Middle frontal gyrus (tissue), 1 donor: Measurements from ENCODE around the gene ZNF695.

ENCODE experiments used
- DNase-seq: peaks from one replicate; pipeline ENCODE4 v3.0.0-alpha.2; 2015; ENCODE audit warnings: low spot score; ENCODE audit errors: extremely low spot score

Gene ZNF695

DNA sequence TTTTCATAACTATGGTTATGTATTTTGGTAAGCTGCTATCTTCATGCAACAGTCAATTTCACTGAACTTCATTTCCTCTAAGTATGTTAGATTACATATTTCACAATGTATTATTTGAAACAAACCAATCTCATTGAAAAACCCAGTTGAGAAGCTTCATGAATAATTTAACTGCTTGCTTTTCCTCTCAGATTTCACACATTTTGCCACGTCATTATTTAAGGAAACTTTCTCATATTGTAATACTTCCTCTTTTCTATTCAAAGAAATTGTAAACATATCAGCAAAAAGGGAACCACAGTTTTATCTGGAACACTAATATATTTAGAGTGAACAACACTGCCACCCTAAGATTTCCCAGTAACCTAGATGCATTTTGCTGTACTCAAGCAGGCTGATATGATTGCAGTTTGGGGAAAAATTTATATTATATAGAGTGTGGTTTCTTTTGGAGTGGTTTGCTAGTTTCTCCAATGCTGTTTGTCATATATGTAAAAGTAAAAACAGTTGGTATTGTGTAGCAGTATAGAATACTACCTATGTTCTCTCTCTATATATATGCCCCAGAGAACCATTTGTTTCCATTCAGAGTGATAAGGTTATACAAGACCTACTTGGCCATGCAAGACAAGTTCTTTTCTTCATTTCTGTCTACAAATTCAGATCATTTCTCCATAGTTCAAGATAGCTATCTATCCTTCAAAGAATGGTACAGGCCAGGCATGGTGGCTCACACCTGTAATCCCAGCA, 47.7 kb downstream of the ZNF695 start:
- no peak for DNase-seq

DNA sequence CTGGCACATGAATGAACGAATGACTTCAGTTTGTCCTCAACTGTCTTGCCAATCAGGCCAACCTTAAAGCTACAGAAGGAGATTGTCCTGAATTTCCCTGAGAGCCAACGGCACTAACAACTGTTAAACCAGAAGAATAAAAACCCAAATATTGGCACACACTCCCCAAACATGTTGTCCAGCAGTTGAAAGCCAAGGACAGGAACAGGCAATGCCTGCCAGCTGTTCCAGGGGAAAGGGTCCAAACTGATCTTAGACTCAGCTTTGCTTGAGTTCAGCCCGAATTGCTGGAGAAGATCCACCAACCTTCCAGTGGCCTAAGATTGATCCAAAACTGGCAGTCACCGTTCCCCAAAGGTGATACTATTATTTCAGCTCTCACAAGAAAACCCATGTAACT, 53.7 kb downstream of the ZNF695 start:
- no peak for DNase-seq

DNA sequence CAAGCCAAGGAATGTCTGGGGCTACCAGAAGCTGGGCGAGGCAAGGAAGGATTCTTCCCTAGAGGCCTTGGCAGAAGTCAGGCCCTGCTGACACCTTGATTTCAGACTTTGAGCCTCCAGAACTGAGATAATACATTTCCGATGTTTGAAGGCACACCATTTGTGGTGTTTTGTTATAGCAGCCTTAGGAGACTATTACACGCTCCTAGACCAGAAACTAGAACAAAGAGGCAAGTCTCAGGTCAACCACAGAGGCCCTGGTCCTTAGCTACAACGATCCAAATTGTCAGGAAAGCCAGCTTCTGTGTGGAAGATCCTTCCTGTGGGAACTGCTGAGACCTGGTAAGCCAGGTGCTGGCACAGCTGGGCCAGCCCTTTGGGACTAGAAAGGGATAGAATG, 56.4 kb downstream of the ZNF695 start:
- no peak for DNase-seq

DNA sequence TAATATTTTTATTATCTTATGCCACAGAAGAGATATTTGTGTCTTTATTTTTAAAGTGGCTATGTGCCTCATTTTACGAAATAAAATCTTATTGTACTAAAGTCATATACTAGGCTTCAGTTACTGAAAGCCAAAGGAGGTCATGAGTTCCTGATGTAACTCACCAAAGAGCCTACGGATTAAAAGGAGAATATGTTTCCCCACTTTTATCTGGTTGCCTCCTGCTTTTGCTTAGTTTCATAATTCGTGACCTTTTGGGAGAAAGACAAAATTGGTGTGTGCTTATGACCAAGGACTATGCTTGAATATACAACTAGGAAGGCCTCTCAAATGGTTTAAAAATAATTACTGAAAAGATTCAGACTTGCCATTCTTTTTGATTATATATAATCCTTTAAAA, 57.9 kb downstream of the ZNF695 start:
- DNase-seq, result no peak

DNA sequence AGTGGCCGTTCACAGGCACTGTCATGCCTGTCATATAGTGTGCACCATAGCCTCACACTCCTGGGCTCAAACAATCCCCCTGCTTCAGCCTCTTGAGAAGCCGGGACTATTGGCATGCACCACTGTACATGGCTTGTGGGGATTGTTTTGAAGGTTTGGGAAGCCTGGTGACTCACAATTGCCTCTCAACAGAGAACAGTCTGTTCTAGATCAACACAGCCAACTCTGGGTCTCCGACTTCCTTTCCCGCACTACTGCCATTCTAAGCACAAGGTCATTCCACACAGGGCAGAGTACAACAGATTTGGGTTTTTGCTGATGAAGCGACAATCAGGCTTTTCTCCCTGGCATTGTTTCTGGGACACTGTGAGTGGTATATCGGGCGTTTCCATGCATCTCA, 60.6 kb downstream of the ZNF695 start:
- no peak for DNase-seq

DNA sequence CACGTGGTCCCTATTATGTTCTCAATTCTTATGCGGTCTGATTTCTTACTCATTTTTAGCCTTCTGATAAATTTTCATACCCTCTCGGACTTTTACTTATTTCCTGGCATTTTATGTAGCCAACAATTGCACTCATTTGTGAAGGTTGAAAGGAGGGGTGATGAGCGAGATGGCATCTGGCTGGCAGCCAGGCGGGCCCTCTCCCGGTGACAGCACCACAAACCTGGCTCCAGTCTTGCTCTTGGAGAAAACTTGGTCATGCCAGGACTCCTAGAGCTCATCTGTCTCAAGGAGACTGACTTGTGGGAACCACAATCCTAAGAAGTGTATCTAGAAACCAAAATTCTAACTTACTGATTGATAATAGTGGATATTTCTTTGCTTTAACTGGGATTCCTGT, 61.5 kb downstream of the ZNF695 start:
- DNase-seq, result no peak
